HG02852 (cell line): Measurements from ENCODE around the gene TXNRD3.
"Not testable (repeated sequence)": the region's sequence is repeated elsewhere in the genome, so short reads cannot be mapped to it uniquely, and the experiment has no call there.

ENCODE experiments used
- ATAC-seq: cut with Tn5 transposase; IDR thresholded peaks from one replicate; pipeline ENCODE4 v1.9.1; 2021; ENCODE audit warnings: mild to moderate bottlenecking, moderate library complexity; ENCODE audit not compliant: unreplicated experiment

TXNRD3 gene

GRCh38 chr3:126649556-126650092, 5.3 kb downstream of the TXNRD3 start:
- ATAC-seq = no peak

- ATAC-seq = no peak
These were observed 8.2 kb downstream of the TXNRD3 start for GRCh38 chr3:126646674-126647073.

GRCh38 chr3:126644615-126645014, 10.3 kb downstream of the TXNRD3 start:
- ATAC-seq = no peak

- ATAC-seq = no peak
These were observed 16.1 kb downstream of the TXNRD3 start for GRCh38 chr3:126638790-126639189.

GRCh38 chr3:126636436-126636835, 18.5 kb downstream of the TXNRD3 start:
- no peak for ATAC-seq

- no peak for ATAC-seq
These were observed 20.1 kb downstream of the TXNRD3 start for GRCh38 chr3:126634803-126635202.

- ATAC-seq = no peak
These were observed 24.9 kb downstream of the TXNRD3 start for GRCh38 chr3:126630020-126630419.

GRCh38 chr3:126625735-126626134, 29.2 kb downstream of the TXNRD3 start:
- ATAC-seq = not testable (repeated sequence)

GRCh38 chr3:126622694-126623093, 32.2 kb downstream of the TXNRD3 start:
- no peak for ATAC-seq

- no peak for ATAC-seq
These were observed 33.1 kb downstream of the TXNRD3 start for GRCh38 chr3:126621627-126622345.

GRCh38 chr3:126621171-126621570, 33.8 kb downstream of the TXNRD3 start:
- no peak for ATAC-seq

GRCh38 chr3:126620738-126621137, 34.2 kb downstream of the TXNRD3 start:
- no peak for ATAC-seq

- ATAC-seq = no peak
These were observed 36.2 kb downstream of the TXNRD3 start for GRCh38 chr3:126618760-126619159.

GRCh38 chr3:126618021-126618420, 36.9 kb downstream of the TXNRD3 start:
- ATAC-seq = no peak

GRCh38 chr3:126617571-126617970, 37.4 kb downstream of the TXNRD3 start:
- ATAC-seq = no peak

- no peak for ATAC-seq
These were observed 38.0 kb downstream of the TXNRD3 start for GRCh38 chr3:126616931-126617330.

- ATAC-seq = no peak
These were observed 41.3 kb downstream of the TXNRD3 start for GRCh38 chr3:126613479-126614188.

GRCh38 chr3:126612479-126613205, 42.3 kb downstream of the TXNRD3 start:
- ATAC-seq = no peak

GRCh38 chr3:126609909-126610308, 45.0 kb downstream of the TXNRD3 start:
- ATAC-seq = no peak

GRCh38 chr3:126607214-126607908, 47.6 kb downstream of the TXNRD3 start:
- ATAC-seq = no peak

GRCh38 chr3:126606001-126606400, 48.9 kb downstream of the TXNRD3 start:
- ATAC-seq = no peak
